Keratinocyte (primary cell): Measurements from ENCODE around the gene STAT3. TPM values are rescaled to one million over a fixed set of nuclear protein-coding genes. Genes with fewer than 3 reads are reported as not detected.
"Not testable (repeated sequence)": the region's sequence is repeated elsewhere in the genome, so short reads cannot be mapped to it uniquely, and the experiment has no call there.

Source experiments
- DNase-seq: peaks from one replicate; pipeline ENCODE4 v3.0.0-alpha.2; 2011; ENCODE audit warnings: low read depth, missing footprints, low spot score
- FAIRE-seq: peaks from 2 replicates; lab custom pipeline; 2011; peaks lifted over from hg19 to GRCh38; lab: Jason Lieb, UNC
- H2AFZ ChIP-seq: 2 replicates; pipeline ENCODE4 v1.6.0; 2012; ENCODE audit warnings: low read length, control low read depth, inconsistent platforms; ENCODE audit not compliant: control insufficient read depth
- H3K27ac ChIP-seq: 2 replicates; pipeline ENCODE4 v1.5.1; 2011; ENCODE audit warnings: low read length; ENCODE audit not compliant: control insufficient read depth, insufficient read depth
- H3K27me3 ChIP-seq: 3 replicates; pipeline ENCODE4 v1.6.0; 2011; ENCODE audit warnings: low read length; ENCODE audit not compliant: control insufficient read depth, insufficient read depth; ENCODE audit errors: extremely low read depth
- H3K36me3 ChIP-seq, 2 experiments: 2 replicates in 1 of 2; 3 replicates in 1 of 2; pipeline ENCODE4 v1.5.1; 2011; ENCODE audit warnings: low read length in 2 of 2, mild to moderate bottlenecking in 1 of 2; ENCODE audit not compliant: control insufficient read depth in 2 of 2, insufficient read depth in 2 of 2; ENCODE audit errors: extremely low read depth in 1 of 2
- H3K4me1 ChIP-seq: 3 replicates; pipeline ENCODE4 v1.5.1; 2011; ENCODE audit warnings: low read length; ENCODE audit not compliant: control insufficient read depth, insufficient read depth; ENCODE audit errors: extremely low read depth
- H3K4me2 ChIP-seq: 3 replicates; pipeline ENCODE4 v1.6.0; 2011; ENCODE audit warnings: low read depth, low read length; ENCODE audit not compliant: control insufficient read depth, insufficient read depth; ENCODE audit errors: extremely low read depth
- H3K4me3 ChIP-seq, 3 experiments: fragments of 200-600 bp in 1 of 3; sonication (generic) in 1 of 3; 2 replicates in 2 of 3; 3 replicates in 1 of 3; pipeline ENCODE4 v1.5.1; 2011 to 2016; ENCODE audit warnings: low read length in 3 of 3, mild to moderate bottlenecking in 3 of 3, control low read depth in 2 of 3, inconsistent platforms in 1 of 3, low read depth in 1 of 3, mixed read lengths in 1 of 3, mixed run types in 1 of 3, moderate library complexity in 1 of 3; ENCODE audit not compliant: control insufficient read depth in 2 of 3, insufficient read depth in 2 of 3; ENCODE audit errors: extremely low read depth in 1 of 3
- H3K79me2 ChIP-seq: 2 replicates; pipeline ENCODE4 v1.6.0; 2012; ENCODE audit warnings: low read length; ENCODE audit not compliant: control insufficient read depth, insufficient read depth
- H3K9ac ChIP-seq: 3 replicates; pipeline ENCODE4 v1.6.0; 2011; ENCODE audit warnings: low read length; ENCODE audit not compliant: control insufficient read depth, insufficient read depth; ENCODE audit errors: extremely low read depth
- H3K9me1 ChIP-seq: 3 replicates; pipeline ENCODE4 v1.6.0; 2011; ENCODE audit warnings: low read length; ENCODE audit not compliant: control insufficient read depth, insufficient read depth; ENCODE audit errors: extremely low read depth
- H3K9me3 ChIP-seq: 2 replicates; pipeline ENCODE4 v1.5.1; 2012; ENCODE audit warnings: low read depth, low read length; ENCODE audit not compliant: control insufficient read depth
- H4K20me1 ChIP-seq: 3 replicates; pipeline ENCODE4 v1.6.0; 2011; ENCODE audit warnings: low read length; ENCODE audit not compliant: control insufficient read depth, insufficient read depth; ENCODE audit errors: extremely low read depth
- CTCF ChIP-seq, 3 experiments: IDR thresholded peaks in 1 of 3; conservative IDR thresholded peaks in 1 of 3; optimal IDR thresholded peaks in 1 of 3; 2 replicates in 2 of 3; 3 replicates in 1 of 3; pipeline versions ENCODE3 to v1.5.1; 2011; ENCODE audit warnings: low read length in 3 of 3, mild to moderate bottlenecking in 3 of 3, moderate library complexity in 2 of 3, control low read depth in 1 of 3, inconsistent platforms in 1 of 3; ENCODE audit not compliant: insufficient read depth in 2 of 3; ENCODE audit errors: extremely low read depth in 1 of 3
- EZH2 ChIP-seq: IDR thresholded peaks from one replicate; pipeline ENCODE4 v1.6.1; 2012; ENCODE audit warnings: inconsistent platforms, mild to moderate bottlenecking, low read length, moderate library complexity
- dilution Hi-C: fragments of 300-500 bp; cut with MboI; formaldehyde crosslinking; loops from one replicate; pipeline ENCODE4 v1.7.0; 2020; ENCODE audit warnings: low sequenced_read_pairs; ENCODE audit not compliant: extremely low pct_ligation_motif_present
- polyA plus RNA-seq, 5 experiments: library from polyadenylated mRNA; depleted of rRNA in 3 of 5; stranded (reverse) in 3 of 5; stranded (forward) in 1 of 5; unstranded in 1 of 5; fragments of >200 nt; gene quantifications; 1 replicate in 1 of 5; 2 replicates in 3 of 5; 3 replicates in 1 of 5; pipeline versions ENCODE4 v1.2.1 to v1.2.3, GENCODE V29; 2011 to 2012; ENCODE audit warnings: missing spikeins in 2 of 5, low read depth in 1 of 5, low replicate concordance in 1 of 5

The STAT3 gene
- polyA plus RNA-seq, 1 donor (not counting 4 experiments of a cell fraction or from before 2014, with no cell fraction given): 37.4 TPM

GRCh38 chr17:42362245-42362961, 25.8 kb downstream of the STAT3 start:
- no peak for FAIRE-seq
- Histone ChIP-seq H2AFZ (no peak overlapping the region), H3K4me2 (peak overlapping the region; percentile 22), H4K20me1 (peaks cover 6% of the 10 kb centered on the region), H3K9me1 (peaks cover 5% of the 10 kb centered on the region), H3K27me3 (no peaks in the 10 kb centered on the region), H3K9ac (no peak overlapping the region), H3K9me3 (no peaks in the 10 kb centered on the region), H3K36me3 (no peaks in the 10 kb centered on the region), H3K4me1 (peaks cover 18% of the 10 kb centered on the region), H3K4me3 (no peak overlapping the region), H3K79me2 (peaks cover 79% of the 10 kb centered on the region), H3K27ac (no peak overlapping the region)
- TF ChIP-seq EZH2: no peak
- TF ChIP-seq CTCF (optimal IDR thresholded peaks at IDR 0.05 in 1 of 3, IDR thresholded peaks at IDR 0.05 in 1 of 3, conservative IDR thresholded peaks at IDR 0.05 in 1 of 3; ENCODE audit: extremely low read depth in 1 of 3, insufficient read depth in 2 of 3, low read length in 3 of 3): no peak
- DNase-seq: no peak
- dilution Hi-C loops: no loop called here

GRCh38 chr17:42361781-42362186, 26.5 kb downstream of the STAT3 start:
- dilution Hi-C loops: no loop called here
- DNase-seq (no peak), FAIRE-seq (no peak)
- Histone ChIP-seq H3K27ac (no peak overlapping the region), H3K9ac (no peak overlapping the region), H3K79me2 (peaks cover 81% of the 10 kb centered on the region), H2AFZ (no peak overlapping the region), H3K4me1 (peaks cover 17% of the 10 kb centered on the region), H3K4me2 (no peak overlapping the region), H4K20me1 (peaks cover 6% of the 10 kb centered on the region), H3K36me3 (no peaks in the 10 kb centered on the region), H3K9me3 (no peaks in the 10 kb centered on the region), H3K4me3 (no peak overlapping the region), H3K9me1 (peaks cover 5% of the 10 kb centered on the region), H3K27me3 (no peaks in the 10 kb centered on the region)
- TF ChIP-seq CTCF (optimal IDR thresholded peaks at IDR 0.05 in 1 of 3, IDR thresholded peaks at IDR 0.05 in 1 of 3, conservative IDR thresholded peaks at IDR 0.05 in 1 of 3; ENCODE audit: extremely low read depth in 1 of 3, insufficient read depth in 2 of 3, low read length in 3 of 3): no peak
- TF ChIP-seq EZH2: no peak

GRCh38 chr17:42360388-42360787, 27.9 kb downstream of the STAT3 start:
- peaks cover 76% of the 10 kb centered on the region for H3K79me2 ChIP-seq
- H3K4me3 ChIP-seq, dilution Hi-C loops, DNase-seq, H4K20me1 ChIP-seq, H3K9me3 ChIP-seq, H3K9me1 ChIP-seq, FAIRE-seq, H3K27ac ChIP-seq, H3K36me3 ChIP-seq, H2AFZ ChIP-seq, H3K9ac ChIP-seq, H3K4me2 ChIP-seq, H3K27me3 ChIP-seq: not testable (repeated sequence)
- peaks cover 17% of the 10 kb centered on the region for H3K4me1 ChIP-seq
